Activated T-helper 17 cell treated with anti-CD3 and anti-CD28 coated beads, Interleukin-2, amount 50 U/mL, for 72 hours (primary cell): Measurements from ENCODE around the gene CAPN7. TPM values are rescaled to one million over a fixed set of nuclear protein-coding genes. Genes with fewer than 3 reads are reported as not detected.

ENCODE experiments used
- ATAC-seq: fragments of 150-1000 bp; cut with Tn5 transposase; replicated peaks from 2 replicates; pipeline ENCODE4 v1.10.0; 2021; ENCODE audit warnings: mild to moderate bottlenecking, moderate library complexity
- H3K27ac Mint-ChIP-seq: one replicate; pipeline ENCODE4 v1.8.0; 2022; ENCODE audit warnings: mixed read lengths
- H3K27me3 Mint-ChIP-seq: one replicate; pipeline ENCODE4 v1.8.0; 2022; ENCODE audit warnings: mixed read lengths
- H3K36me3 Mint-ChIP-seq: one replicate; pipeline ENCODE4 v1.8.0; 2022; ENCODE audit warnings: low read depth, mild to moderate bottlenecking, mixed read lengths
- H3K4me1 Mint-ChIP-seq: one replicate; pipeline ENCODE4 v1.8.0; 2022; ENCODE audit warnings: mixed read lengths
- H3K4me3 Mint-ChIP-seq: one replicate; pipeline ENCODE4 v1.8.0; 2022; ENCODE audit warnings: mild to moderate bottlenecking, mixed read lengths
- H3K9me3 Mint-ChIP-seq: one replicate; pipeline ENCODE4 v1.8.0; 2022; ENCODE audit warnings: mixed read lengths
- total RNA-seq, 2 donors: library from RNA; stranded (reverse); gene quantifications; one replicate each; pipeline ENCODE4 v1.2.3, GENCODE V29; 2022

Gene CAPN7
- total RNA-seq, 2 donors from 2014 or later: 32.3 to 38.9 TPM

- Mint-ChIP-seq H3K4me1 (peaks cover 4% of the 10 kb centered on the region), H3K27me3 (no peaks in the 10 kb centered on the region), H3K36me3 (peaks cover 99% of the 10 kb centered on the region), H3K27ac (no peak overlapping the region), H3K4me3 (no peak overlapping the region), H3K9me3 (no peaks in the 10 kb centered on the region)
- no peak for ATAC-seq
Observed at GRCh38 chr3:15215996-15216395, 9.9 kb downstream of the CAPN7 start.

GRCh38 chr3:15216501-15216900 lies 10.5 kb downstream of the CAPN7 start:
- peaks cover 97% of the 10 kb centered on the region for H3K36me3 Mint-ChIP-seq

GRCh38 chr3:15217011-15217671 lies 11.1 kb downstream of the CAPN7 start:
- H3K4me3 Mint-ChIP-seq: no peak overlapping the region
- peaks cover 4% of the 10 kb centered on the region for H3K4me1 Mint-ChIP-seq
- H3K9me3 Mint-ChIP-seq: no peaks in the 10 kb centered on the region
- no peak for ATAC-seq
- H3K27me3 Mint-ChIP-seq: no peaks in the 10 kb centered on the region
- H3K27ac Mint-ChIP-seq: no peak overlapping the region
- peaks cover 96% of the 10 kb centered on the region for H3K36me3 Mint-ChIP-seq

More at GRCh38 chr3:15216501-15216900, 10.5 kb downstream of the CAPN7 start:
- Mint-ChIP-seq H3K27me3 (no peaks in the 10 kb centered on the region), H3K4me1 (peaks cover 4% of the 10 kb centered on the region), H3K27ac (no peak overlapping the region), H3K4me3 (no peak overlapping the region), H3K9me3 (no peaks in the 10 kb centered on the region)
- no peak for ATAC-seq

GRCh38 chr3:15217841-15218267 lies 11.8 kb downstream of the CAPN7 start:
- no peaks in the 10 kb centered on the region for H3K9me3 Mint-ChIP-seq
- H3K27ac Mint-ChIP-seq: peak overlapping the region; percentile 32
- H3K4me1 Mint-ChIP-seq: peaks cover 4% of the 10 kb centered on the region
- no peak for ATAC-seq
- no peak overlapping the region for H3K4me3 Mint-ChIP-seq
- no peaks in the 10 kb centered on the region for H3K27me3 Mint-ChIP-seq
- peaks cover 96% of the 10 kb centered on the region for H3K36me3 Mint-ChIP-seq

GRCh38 chr3:15218689-15219088 lies 12.6 kb downstream of the CAPN7 start:
- ATAC-seq: no peak

GRCh38 chr3:15220056-15220455 lies 14.0 kb downstream of the CAPN7 start:
- ATAC-seq: no peak
- Mint-ChIP-seq H3K27me3 (no peaks in the 10 kb centered on the region), H3K9me3 (no peaks in the 10 kb centered on the region), H3K4me1 (peaks cover 4% of the 10 kb centered on the region), H3K27ac (no peak overlapping the region), H3K36me3 (peaks cover 96% of the 10 kb centered on the region), H3K4me3 (no peak overlapping the region)

More at GRCh38 chr3:15218689-15219088, 12.6 kb downstream of the CAPN7 start:
- Mint-ChIP-seq H3K27me3 (no peaks in the 10 kb centered on the region), H3K4me3 (no peak overlapping the region), H3K9me3 (no peaks in the 10 kb centered on the region), H3K27ac (peak overlapping the region; percentile 32), H3K36me3 (peaks cover 96% of the 10 kb centered on the region), H3K4me1 (peaks cover 4% of the 10 kb centered on the region)

- no peak for ATAC-seq
Observed at GRCh38 chr3:15220661-15221060, 14.6 kb downstream of the CAPN7 start.

GRCh38 chr3:15221574-15222217 lies 15.7 kb downstream of the CAPN7 start:
- H3K27ac Mint-ChIP-seq: no peak overlapping the region
- H3K9me3 Mint-ChIP-seq: no peaks in the 10 kb centered on the region
- H3K4me1 Mint-ChIP-seq: peaks cover 2% of the 10 kb centered on the region
- peaks cover 96% of the 10 kb centered on the region for H3K36me3 Mint-ChIP-seq
- no peak for ATAC-seq
- no peaks in the 10 kb centered on the region for H3K27me3 Mint-ChIP-seq
- H3K4me3 Mint-ChIP-seq: no peak overlapping the region

More at GRCh38 chr3:15220661-15221060, 14.6 kb downstream of the CAPN7 start:
- no peaks in the 10 kb centered on the region for H3K9me3 Mint-ChIP-seq
- peaks cover 96% of the 10 kb centered on the region for H3K36me3 Mint-ChIP-seq
- no peaks in the 10 kb centered on the region for H3K27me3 Mint-ChIP-seq
- H3K27ac Mint-ChIP-seq: no peak overlapping the region
- H3K4me3 Mint-ChIP-seq: no peak overlapping the region
- H3K4me1 Mint-ChIP-seq: peaks cover 4% of the 10 kb centered on the region

- H3K4me3 Mint-ChIP-seq: no peak overlapping the region
- ATAC-seq: no peak
- H3K9me3 Mint-ChIP-seq: no peaks in the 10 kb centered on the region
- H3K4me1 Mint-ChIP-seq: peaks cover 5% of the 10 kb centered on the region
- peaks cover 88% of the 10 kb centered on the region for H3K36me3 Mint-ChIP-seq
- no peaks in the 10 kb centered on the region for H3K27me3 Mint-ChIP-seq
- no peak overlapping the region for H3K27ac Mint-ChIP-seq
Observed at GRCh38 chr3:15223685-15224572, 17.9 kb downstream of the CAPN7 start.

GRCh38 chr3:15228147-15228546 lies 22.1 kb downstream of the CAPN7 start:
- H3K4me1 Mint-ChIP-seq: peaks cover 5% of the 10 kb centered on the region
- H3K27ac Mint-ChIP-seq: no peak overlapping the region
- H3K4me3 Mint-ChIP-seq: no peak overlapping the region
- peaks cover 91% of the 10 kb centered on the region for H3K36me3 Mint-ChIP-seq
- H3K27me3 Mint-ChIP-seq: no peaks in the 10 kb centered on the region
- no peaks in the 10 kb centered on the region for H3K9me3 Mint-ChIP-seq
- no peak for ATAC-seq

GRCh38 chr3:15229262-15229661 lies 23.2 kb downstream of the CAPN7 start:
- Mint-ChIP-seq H3K9me3 (no peaks in the 10 kb centered on the region), H3K4me1 (peaks cover 5% of the 10 kb centered on the region), H3K27me3 (no peaks in the 10 kb centered on the region), H3K4me3 (no peak overlapping the region), H3K36me3 (peaks cover 90% of the 10 kb centered on the region), H3K27ac (no peak overlapping the region)
- no peak for ATAC-seq

- Mint-ChIP-seq H3K27me3 (no peaks in the 10 kb centered on the region), H3K4me3 (no peak overlapping the region), H3K36me3 (peaks cover 92% of the 10 kb centered on the region), H3K4me1 (peaks cover 7% of the 10 kb centered on the region), H3K27ac (peak overlapping the region; percentile 16), H3K9me3 (no peaks in the 10 kb centered on the region)
- peak; percentile 60 for ATAC-seq
Observed at GRCh38 chr3:15241341-15241740, 35.3 kb downstream of the CAPN7 start.

GRCh38 chr3:15243822-15244482 lies 37.9 kb downstream of the CAPN7 start:
- Mint-ChIP-seq H3K4me1 (peaks cover 7% of the 10 kb centered on the region), H3K9me3 (no peaks in the 10 kb centered on the region), H3K27me3 (no peaks in the 10 kb centered on the region), H3K4me3 (no peak overlapping the region), H3K27ac (no peak overlapping the region), H3K36me3 (peaks cover 100% of the 10 kb centered on the region)
- no peak for ATAC-seq

GRCh38 chr3:15246186-15246585 lies 40.1 kb downstream of the CAPN7 start:
- Mint-ChIP-seq H3K4me3 (no peak overlapping the region), H3K27ac (no peak overlapping the region), H3K9me3 (no peaks in the 10 kb centered on the region), H3K4me1 (peaks cover 7% of the 10 kb centered on the region), H3K27me3 (no peaks in the 10 kb centered on the region), H3K36me3 (peaks cover 100% of the 10 kb centered on the region)
- ATAC-seq: no peak
